Naive thymus-derived CD4-positive, alpha-beta T cell (primary cell): ENCODE results near the gene TM9SF2. TPM values are rescaled to one million over a fixed set of nuclear protein-coding genes. Genes with fewer than 3 reads are reported as not detected.

Experiments used
- ATAC-seq: fragments of 150-1000 bp; cut with Tn5 transposase; 2 replicates; pipeline ENCODE4 v1.10.0; 2021; ENCODE audit warnings: mild to moderate bottlenecking, moderate library complexity
- CTCF ChIA-PET: fragments of 350-600 bp; sonication (Branson Sonifier 250); formaldehyde crosslinking; loops from one replicate; lab custom pipeline; 2021; ENCODE audit warnings: antibody characterized with exemption; lab: Charles Lee
- POLR2A ChIA-PET: fragments of 350-600 bp; sonication (Branson Sonifier 250); formaldehyde crosslinking; loops from one replicate; lab custom pipeline; 2021; ENCODE audit warnings: antibody characterized with exemption, inconsistent platforms; lab: Charles Lee
- DNase-seq, 9 donors: peaks; one replicate each; pipeline versions ENCODE4 v3.0.0 to v3.0.0-alpha.2; 2020 to 2022; ENCODE audit warnings: mixed read lengths in 1 of 9
- H3K27ac ChIP-seq: one replicate; pipeline ENCODE4 v1.7.0; 2013; ENCODE audit warnings: mild to moderate bottlenecking, low read depth, low read length, moderate library complexity
- H3K27me3 ChIP-seq, 2 donors: one replicate each; pipeline ENCODE4 v1.7.0; 2013; ENCODE audit warnings: low read length in 2 of 2, mild to moderate bottlenecking in 2 of 2, moderate library complexity in 2 of 2; ENCODE audit not compliant: control insufficient read depth in 2 of 2, insufficient read depth in 2 of 2
- H3K36me3 ChIP-seq, 3 experiments: 1 replicate in 2 of 3; 2 replicates in 1 of 3; pipeline ENCODE4 v1.7.0; 2013; ENCODE audit warnings: low read length in 3 of 3, mild to moderate bottlenecking in 3 of 3, moderate library complexity in 1 of 3; ENCODE audit not compliant: insufficient read depth in 3 of 3, control insufficient read depth in 2 of 3
- H3K4me1 ChIP-seq, 2 donors: one replicate each; pipeline ENCODE4 v1.7.0; 2013; ENCODE audit warnings: low read length in 2 of 2, mild to moderate bottlenecking in 2 of 2, moderate library complexity in 1 of 2; ENCODE audit not compliant: control insufficient read depth in 2 of 2, insufficient read depth in 2 of 2
- H3K4me3 ChIP-seq: 2 replicates; pipeline ENCODE4 v1.7.0; 2013; ENCODE audit warnings: mild to moderate bottlenecking, low read length
- H3K9me3 ChIP-seq, 3 experiments: 1 replicate in 2 of 3; 2 replicates in 1 of 3; pipeline ENCODE4 v1.7.0; 2013; ENCODE audit warnings: low read length in 3 of 3; ENCODE audit not compliant: control insufficient read depth in 2 of 3
- H3K27ac Mint-ChIP-seq, 9 donors: one replicate each; pipeline ENCODE4 v1.8.0; 2020 to 2022; ENCODE audit warnings: mixed read lengths in 9 of 9, mild to moderate bottlenecking in 8 of 9, moderate library complexity in 5 of 9, inconsistent platforms in 2 of 9
- H3K27me3 Mint-ChIP-seq, 5 donors: one replicate each; pipeline ENCODE4 v1.8.0; 2021 to 2022; ENCODE audit warnings: mixed read lengths in 5 of 5, mild to moderate bottlenecking in 1 of 5
- H3K36me3 Mint-ChIP-seq, 5 donors: one replicate each; pipeline ENCODE4 v1.8.0; 2020 to 2022; ENCODE audit warnings: mixed read lengths in 5 of 5, mild to moderate bottlenecking in 3 of 5, inconsistent platforms in 1 of 5
- H3K4me1 Mint-ChIP-seq, 7 donors: one replicate each; pipeline ENCODE4 v1.8.0; 2020 to 2022; ENCODE audit warnings: mixed read lengths in 7 of 7, mild to moderate bottlenecking in 3 of 7, inconsistent platforms in 1 of 7
- H3K4me3 Mint-ChIP-seq, 10 donors: one replicate each; pipeline ENCODE4 v1.8.0; 2020 to 2022; ENCODE audit warnings: mild to moderate bottlenecking in 10 of 10, mixed read lengths in 10 of 10, moderate library complexity in 6 of 10, inconsistent platforms in 2 of 10
- H3K9me3 Mint-ChIP-seq, 11 donors: one replicate each; pipeline ENCODE4 v1.8.0; 2020 to 2022; ENCODE audit warnings: mixed read lengths in 11 of 11, mild to moderate bottlenecking in 4 of 11, inconsistent platforms in 1 of 11, moderate library complexity in 1 of 11
- intact Hi-C, 2 donors: fragments of 100-400 bp; cut with micrococcal nuclease; formaldehyde crosslinking; loops; one replicate each; pipeline ENCODE4 v1.15.1; 2023
- polyA plus RNA-seq, 2 donors: library from polyadenylated mRNA; unstranded; fragments of 300-500 nt; fragmentation: Illumina TruSeq; gene quantifications; one replicate each; pipeline ENCODE4 v1.2.3, GENCODE V29; 2021
- total RNA-seq, 6 experiments: library from RNA in 5 of 6; stranded (reverse) in 5 of 6; gene quantifications; 1 replicate in 5 of 6; 2 replicates in 1 of 6; pipeline ENCODE4 v1.2.3 and lab custom pipeline; 2021 to 2026

The TM9SF2 gene
- total and polyA plus RNA-seq, 7 experiments from 2014 or later: 38.0 to 81.9 (median 53.6) TPM

GRCh38 chr13:99463646-99464397, 37.5 kb upstream of the TM9SF2 start:
- H3K36me3 Mint-ChIP-seq: peaks cover 0 to 21% (median 10%) of the 10 kb centered on the region in 5 donors
- Histone ChIP-seq H3K9me3 (no peaks in the 10 kb centered on the region), H3K4me1 (peaks cover 15 to 17% of the 10 kb centered on the region in 2 donors), H3K27ac (peak overlapping the region; percentile 60), H3K27me3 (no peaks in the 10 kb centered on the region), H3K4me3 (peak overlapping the region; percentile 17), H3K36me3 (no peaks in the 10 kb centered on the region)
- ChIA-PET POLR2A (interaction anchor here (0.8 to 0.9 kb wide), 2 partner anchors 38 to 168 kb away, joined by 3 read pairs; partner anchors contain the start of gene TM9SF2), CTCF (no interaction called here)
- intact Hi-C loops: loop anchor here (1.0 kb wide), 2 partner anchors 32 to 37 kb away; partner anchors contain the start of gene TM9SF2 (in 1 of the 2)
- H3K27me3 Mint-ChIP-seq: peaks cover 0 to 2% (median 0%) of the 10 kb centered on the region in 5 donors
- H3K9me3 Mint-ChIP-seq: peaks cover 0 to 6% (median 0%) of the 10 kb centered on the region in 11 donors
- ATAC-seq (no peak), DNase-seq (no peak)
- peaks cover 23 to 51% (median 46%) of the 10 kb centered on the region in 7 donors for H3K4me1 Mint-ChIP-seq
- peak overlapping the region in 8 of 9 donors; percentile 89 to 99 (median 98) for H3K27ac Mint-ChIP-seq
- H3K4me3 Mint-ChIP-seq: peak overlapping the region in 9 of 10 donors; percentile 34 to 79 (median 69)

GRCh38 chr13:99464441-99464949, 36.8 kb upstream of the TM9SF2 start:
- peaks cover 0 to 9% (median 0%) of the 10 kb centered on the region in 5 donors for H3K27me3 Mint-ChIP-seq
- Histone ChIP-seq H3K4me1 (peaks cover 15 to 17% of the 10 kb centered on the region in 2 donors), H3K4me3 (peak overlapping the region; percentile 17), H3K9me3 (no peaks in the 10 kb centered on the region), H3K27ac (peak overlapping the region; percentile 60), H3K27me3 (no peaks in the 10 kb centered on the region), H3K36me3 (no peaks in the 10 kb centered on the region)
- peaks cover 0 to 11% (median 0%) of the 10 kb centered on the region in 11 donors for H3K9me3 Mint-ChIP-seq
- CTCF ChIA-PET: interaction anchor here (0.9 to 1.5 kb wide), 2 partner anchors 23 to 31 kb away, joined by 3 read pairs; no protein-coding TSS in a partner anchor
- POLR2A ChIA-PET: interaction anchor here (0.8 to 1.8 kb wide), 2 partner anchors 32 to 35 kb away, joined by 4 to 8 read pairs; no protein-coding TSS in a partner anchor
- H3K4me3 Mint-ChIP-seq: peak overlapping the region; percentile 50 to 79 (median 68)
- ATAC-seq (peak; percentile 67), DNase-seq (peak in 6 of 9 donors; percentile 13 to 56 (median 48))
- peaks cover 0 to 27% (median 16%) of the 10 kb centered on the region in 5 donors for H3K36me3 Mint-ChIP-seq
- H3K4me1 Mint-ChIP-seq: peaks cover 23 to 51% (median 46%) of the 10 kb centered on the region in 7 donors
- intact Hi-C loops: loop anchor here (1.0 kb wide), 2 partner anchors 32 to 37 kb away; partner anchors contain the start of gene TM9SF2 (in 1 of the 2)
- peak overlapping the region; percentile 89 to 99 (median 97) for H3K27ac Mint-ChIP-seq

GRCh38 chr13:99465454-99465853, 35.8 kb upstream of the TM9SF2 start:
- intact Hi-C loops: no loop called here
- H3K4me1 Mint-ChIP-seq: peaks cover 23 to 49% (median 42%) of the 10 kb centered on the region in 7 donors
- Histone ChIP-seq H3K4me1 (peaks cover 15 to 17% of the 10 kb centered on the region in 2 donors), H3K36me3 (no peaks in the 10 kb centered on the region), H3K4me3 (no peak overlapping the region), H3K27ac (peak overlapping the region; percentile 60), H3K27me3 (no peaks in the 10 kb centered on the region), H3K9me3 (no peaks in the 10 kb centered on the region)
- H3K4me3 Mint-ChIP-seq: peak overlapping the region in 5 of 10 donors; percentile 33 to 72 (median 49)
- H3K9me3 Mint-ChIP-seq: peaks cover 0 to 12% (median 0%) of the 10 kb centered on the region in 11 donors
- H3K36me3 Mint-ChIP-seq: peaks cover 0 to 25% (median 17%) of the 10 kb centered on the region in 5 donors
- H3K27me3 Mint-ChIP-seq: peaks cover 0 to 13% (median 0%) of the 10 kb centered on the region in 5 donors
- ChIA-PET POLR2A (interaction anchor here (0.7 to 1.8 kb wide), 5 partner anchors 16 to 35 kb away, joined by 3 to 8 read pairs (median 4); no protein-coding TSS in a partner anchor), CTCF (interaction anchor here (0.6 to 1.5 kb wide), 5 partner anchors 13 to 1049 kb away, joined by 3 read pairs; no protein-coding TSS in a partner anchor)
- no peak for ATAC-seq
- H3K27ac Mint-ChIP-seq: peak overlapping the region; percentile 89 to 99 (median 97)
- DNase-seq: no peak

GRCh38 chr13:99467764-99468163, 33.5 kb upstream of the TM9SF2 start:
- Histone ChIP-seq H3K36me3 (no peaks in the 10 kb centered on the region), H3K9me3 (no peaks in the 10 kb centered on the region), H3K27ac (no peak overlapping the region), H3K4me3 (no peak overlapping the region), H3K27me3 (no peaks in the 10 kb centered on the region), H3K4me1 (peaks cover 15 to 17% of the 10 kb centered on the region in 2 donors)
- no peak for DNase-seq
- ChIA-PET POLR2A (interaction anchor here (0.6 to 1.1 kb wide), 4 partner anchors 33 to 1859 kb away, joined by 3 to 4 read pairs (median 3); partner anchors contain the start of gene TM9SF2), CTCF (interaction anchor here (0.6 kb wide), 1 partner anchor 279 kb away, joined by 5 read pairs; no protein-coding TSS in a partner anchor)
- Mint-ChIP-seq H3K27me3 (peaks cover 0 to 19% (median 0%) of the 10 kb centered on the region in 5 donors), H3K4me1 (peaks cover 16 to 31% (median 26%) of the 10 kb centered on the region in 7 donors), H3K4me3 (no peak overlapping the region), H3K9me3 (peaks cover 0 to 10% (median 0%) of the 10 kb centered on the region in 11 donors), H3K27ac (no peak overlapping the region), H3K36me3 (peaks cover 0 to 28% (median 17%) of the 10 kb centered on the region in 5 donors)
- intact Hi-C loops: no loop called here
- no peak for ATAC-seq

GRCh38 chr13:99469041-99469440, 32.2 kb upstream of the TM9SF2 start:
- H3K27me3 ChIP-seq: no peaks in the 10 kb centered on the region
- ChIA-PET CTCF (no interaction called here), POLR2A (no interaction called here)
- Mint-ChIP-seq H3K27ac (peak overlapping the region in 2 of 9 donors; percentile 13 to 58), H3K27me3 (peaks cover 0 to 24% (median 0%) of the 10 kb centered on the region in 5 donors), H3K4me3 (no peak overlapping the region), H3K4me1 (peaks cover 10 to 21% (median 16%) of the 10 kb centered on the region in 7 donors), H3K9me3 (peaks cover 0 to 9% (median 0%) of the 10 kb centered on the region in 11 donors), H3K36me3 (peaks cover 0 to 30% (median 17%) of the 10 kb centered on the region in 5 donors)
- no peak overlapping the region for H3K4me3 ChIP-seq
- DNase-seq (no peak), ATAC-seq (no peak)
- H3K36me3 ChIP-seq: no peaks in the 10 kb centered on the region
- intact Hi-C loops: no loop called here
- H3K4me1 ChIP-seq: peaks cover 15 to 16% of the 10 kb centered on the region in 2 donors
- H3K27ac ChIP-seq: no peak overlapping the region
- no peaks in the 10 kb centered on the region for H3K9me3 ChIP-seq

GRCh38 chr13:99470027-99470426, 31.2 kb upstream of the TM9SF2 start:
- peaks cover 0 to 24% (median 0%) of the 10 kb centered on the region in 5 donors for H3K27me3 Mint-ChIP-seq
- no peaks in the 10 kb centered on the region for H3K27me3 ChIP-seq
- peaks cover 0 to 30% (median 21%) of the 10 kb centered on the region in 5 donors for H3K36me3 Mint-ChIP-seq
- ChIA-PET CTCF (interaction anchor here (0.6 kb wide), 1 partner anchor 27 kb away, joined by 3 read pairs; no protein-coding TSS in a partner anchor), POLR2A (interaction anchor here (0.7 kb wide), 1 partner anchor 1087 kb away, joined by 6 read pairs; no protein-coding TSS in a partner anchor)
- intact Hi-C loops: no loop called here
- no peaks in the 10 kb centered on the region for H3K9me3 ChIP-seq
- H3K36me3 ChIP-seq: no peaks in the 10 kb centered on the region
- peaks cover 0 to 9% (median 0%) of the 10 kb centered on the region in 11 donors for H3K9me3 Mint-ChIP-seq
- H3K4me1 Mint-ChIP-seq: peaks cover under 1 to 11% (median 8%) of the 10 kb centered on the region in 7 donors
- peaks cover 5 to 6% of the 10 kb centered on the region in 2 donors for H3K4me1 ChIP-seq
- no peak overlapping the region for H3K27ac ChIP-seq
- DNase-seq (no peak), ATAC-seq (no peak)
- no peak overlapping the region for H3K4me3 Mint-ChIP-seq
- no peak overlapping the region for H3K4me3 ChIP-seq
- no peak overlapping the region for H3K27ac Mint-ChIP-seq
